Activated CD8-positive, alpha-beta memory T cell treated with anti-CD3 and anti-CD28 coated beads for 4 hours (primary cell): ENCODE data around the gene FGF18.

Experiments used
- DNase-seq, 2 donors: peaks; one replicate each; pipeline ENCODE4 v3.0.0-alpha.2; 2020; ENCODE audit warnings: low read depth in 2 of 2

Gene FGF18

DNA sequence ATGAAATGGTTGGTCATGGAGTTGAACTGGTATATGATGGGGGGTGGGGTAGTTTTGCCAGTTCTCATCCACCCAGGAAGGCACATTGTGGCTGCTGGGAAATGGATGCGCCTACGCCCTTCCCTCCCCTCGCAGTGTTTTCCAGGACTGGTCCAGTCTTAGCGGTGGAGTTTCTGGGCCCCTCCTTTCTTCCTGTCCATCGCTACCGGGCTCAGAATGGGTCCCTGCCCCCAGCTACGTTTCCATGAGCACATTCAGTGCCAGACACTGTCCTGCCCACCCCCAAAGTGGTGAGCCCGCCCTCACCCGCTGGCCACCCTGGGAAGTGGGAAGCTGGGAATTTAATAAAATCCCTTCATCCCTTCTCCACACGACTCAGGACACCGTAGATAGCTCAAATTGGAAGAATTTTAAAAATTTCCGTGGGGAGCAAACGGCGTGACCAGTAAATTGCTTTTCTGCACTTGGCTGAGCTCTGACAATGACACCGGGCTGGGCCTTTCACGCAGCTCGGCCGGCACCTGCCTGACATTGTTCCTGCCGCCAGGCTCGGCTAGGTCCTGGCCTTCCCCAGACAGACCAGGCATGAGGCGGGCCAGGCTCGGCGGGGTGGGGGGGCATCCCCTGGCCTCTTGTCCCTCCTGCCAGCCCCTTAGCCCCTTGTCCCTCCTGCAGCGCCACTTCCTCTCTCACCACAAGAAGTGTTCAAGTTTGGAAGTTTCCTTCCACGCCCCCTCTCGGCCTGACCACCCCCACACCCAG is 3.6 kb downstream of the FGF18 start:
- no peak for DNase-seq

DNA sequence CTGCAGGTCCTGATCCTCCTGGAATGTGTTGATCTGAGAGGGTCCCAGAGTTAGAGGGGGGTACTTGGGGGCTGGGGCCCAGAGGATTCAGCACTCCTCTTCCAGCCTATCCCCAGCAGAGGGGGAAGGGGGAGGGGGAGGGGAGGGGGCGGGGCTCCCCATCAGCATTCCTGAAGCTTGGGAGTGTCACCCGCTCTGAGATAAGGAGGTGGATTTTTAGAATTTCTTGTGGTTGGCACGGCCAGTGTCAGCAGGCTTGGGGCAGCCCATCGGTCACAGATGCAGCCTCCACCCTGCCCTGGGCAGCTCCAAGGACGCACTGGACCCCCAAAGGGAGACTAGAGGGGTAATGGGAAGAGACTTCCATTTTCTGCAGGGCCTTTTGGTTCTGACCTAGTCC is 5.3 kb downstream of the FGF18 start:
- DNase-seq, result no peak

DNA sequence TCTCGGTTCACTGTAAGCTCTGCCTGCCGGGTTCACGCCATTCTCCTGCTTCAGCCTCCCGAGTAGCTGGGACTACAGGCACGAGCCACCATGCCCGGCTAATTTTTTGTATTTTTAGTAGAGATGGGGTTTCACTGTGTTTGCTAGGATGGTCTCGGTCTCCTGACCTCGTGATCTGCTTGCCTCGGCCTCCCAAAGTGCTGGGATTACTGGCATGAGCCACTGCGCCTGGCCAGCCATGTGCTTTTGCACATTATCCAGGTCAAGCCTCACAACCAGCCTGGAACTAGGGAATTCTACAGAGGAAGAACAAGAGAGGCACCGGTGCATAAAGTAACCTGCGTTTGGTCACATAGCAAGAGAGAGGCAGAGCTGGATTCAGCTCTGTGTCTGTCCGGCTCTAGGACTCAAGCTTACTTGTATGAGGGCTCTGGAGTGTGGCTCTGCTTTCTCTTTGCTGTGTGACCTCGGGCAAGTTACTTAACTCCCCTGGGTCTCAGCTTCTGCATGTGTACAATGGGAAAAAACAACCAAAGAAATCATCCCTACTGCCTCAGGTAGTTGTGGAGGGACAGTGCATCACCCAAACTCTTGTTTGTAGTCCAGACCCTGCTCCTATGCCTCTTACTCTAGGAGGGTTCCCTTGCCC is 6.3 kb downstream of the FGF18 start:
- no peak for DNase-seq

DNA sequence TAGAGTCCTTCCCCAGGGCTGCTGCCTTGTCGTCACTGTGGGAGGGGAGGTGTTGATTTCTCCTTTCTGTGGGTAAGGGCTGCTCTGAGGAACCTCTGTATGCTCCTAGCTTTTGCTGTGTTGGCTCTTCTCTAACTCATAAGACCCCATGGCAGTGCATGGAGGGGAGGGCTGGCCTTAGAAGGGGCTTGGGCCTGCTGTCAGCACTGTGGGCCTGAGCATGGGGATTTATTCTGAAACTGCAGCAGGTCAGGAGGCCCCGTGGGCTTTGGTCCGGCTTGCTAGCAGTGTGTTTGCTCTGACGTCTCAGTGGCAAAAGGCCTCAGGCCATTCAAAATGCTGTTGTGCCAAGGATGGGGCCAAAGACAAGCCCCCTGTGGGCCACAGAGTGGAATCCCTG is 6.8 kb downstream of the FGF18 start:
- DNase-seq, result no peak

DNA sequence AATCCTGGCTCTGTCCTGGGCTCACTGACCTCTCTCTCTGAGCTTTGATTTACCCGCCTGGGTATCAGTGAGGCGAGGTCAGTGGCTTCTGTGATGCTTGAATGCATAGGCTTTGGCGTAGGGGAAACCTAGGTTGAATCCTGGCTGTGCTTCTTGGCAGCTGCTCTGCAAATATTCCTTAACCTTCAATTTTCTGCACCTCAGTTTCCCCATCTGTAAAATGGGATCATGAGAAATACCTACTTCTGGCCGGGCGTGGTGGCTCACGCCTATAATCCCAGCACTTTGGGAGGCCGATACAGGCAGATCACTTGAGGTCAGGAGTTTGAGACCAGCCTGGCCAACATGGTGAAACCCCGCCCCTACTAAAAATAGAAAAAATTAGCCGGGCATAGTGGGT is 7.2 kb downstream of the FGF18 start:
- DNase-seq, result no peak

DNA sequence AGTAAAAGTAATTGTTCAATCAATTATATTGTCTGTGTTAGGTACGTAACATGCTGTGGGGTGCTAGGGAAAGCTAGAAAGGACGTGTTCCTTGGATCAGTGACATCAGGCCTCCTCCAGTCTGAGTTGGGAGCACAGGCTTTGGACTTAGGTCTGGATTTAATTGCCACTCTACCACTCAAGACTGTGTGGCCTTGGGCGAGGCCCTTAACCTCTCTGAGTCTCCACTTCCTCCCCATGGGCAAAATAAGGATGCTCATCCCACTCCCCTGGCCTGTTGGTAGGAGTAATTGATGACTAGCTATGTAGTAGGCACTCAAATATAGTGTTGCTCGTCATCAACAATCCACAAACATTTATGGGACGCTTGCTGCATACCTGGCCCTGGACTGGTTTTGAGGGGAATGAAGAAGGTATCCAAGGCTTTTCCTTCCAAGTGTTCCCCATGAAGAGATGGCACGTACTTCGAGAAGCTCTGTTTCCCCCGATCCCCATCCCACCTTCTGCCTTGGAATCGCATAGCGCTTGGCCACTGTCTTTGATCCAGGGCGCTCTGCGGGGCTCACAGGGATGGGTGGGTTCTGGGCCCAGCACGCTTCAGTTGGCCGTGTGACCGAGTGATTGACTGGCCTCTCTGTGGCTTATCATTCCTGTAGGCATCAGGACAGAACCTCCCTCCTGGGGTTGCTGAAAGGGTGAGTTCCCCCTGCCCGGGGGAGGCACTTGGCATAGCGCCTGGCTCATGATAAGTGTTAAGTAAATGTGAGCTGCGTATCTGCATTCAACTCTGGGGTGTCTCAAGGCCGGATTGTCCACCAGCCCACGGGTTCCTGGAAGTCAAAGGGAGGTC is 8.1 kb downstream of the FGF18 start:
- DNase-seq, result no peak

DNA sequence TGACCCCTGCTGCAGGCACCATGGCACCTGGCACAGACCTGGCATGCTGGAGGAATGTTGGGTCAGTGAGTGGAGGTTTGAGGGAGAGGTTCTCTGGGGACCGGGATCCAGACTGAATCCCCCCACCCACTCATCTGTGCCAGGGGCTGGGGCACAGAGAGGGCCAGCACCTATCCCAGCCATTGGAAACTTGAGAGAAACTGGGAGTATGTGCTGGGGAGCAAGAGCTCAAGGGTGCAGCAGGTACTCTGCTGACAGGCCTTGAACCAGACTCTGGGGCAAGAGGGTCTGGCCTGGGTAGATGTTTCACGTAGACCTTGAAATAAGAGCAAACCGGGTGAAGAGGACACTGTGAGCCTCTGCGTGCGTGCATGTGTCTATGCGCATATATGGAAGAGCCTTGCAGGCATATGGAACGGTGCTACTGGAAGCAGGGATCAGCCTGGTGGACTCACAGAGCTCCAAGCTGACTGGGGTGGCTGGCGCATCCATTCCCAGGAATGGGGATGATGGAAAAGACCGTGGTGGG is 8.8 kb downstream of the FGF18 start:
- no peak for DNase-seq

DNA sequence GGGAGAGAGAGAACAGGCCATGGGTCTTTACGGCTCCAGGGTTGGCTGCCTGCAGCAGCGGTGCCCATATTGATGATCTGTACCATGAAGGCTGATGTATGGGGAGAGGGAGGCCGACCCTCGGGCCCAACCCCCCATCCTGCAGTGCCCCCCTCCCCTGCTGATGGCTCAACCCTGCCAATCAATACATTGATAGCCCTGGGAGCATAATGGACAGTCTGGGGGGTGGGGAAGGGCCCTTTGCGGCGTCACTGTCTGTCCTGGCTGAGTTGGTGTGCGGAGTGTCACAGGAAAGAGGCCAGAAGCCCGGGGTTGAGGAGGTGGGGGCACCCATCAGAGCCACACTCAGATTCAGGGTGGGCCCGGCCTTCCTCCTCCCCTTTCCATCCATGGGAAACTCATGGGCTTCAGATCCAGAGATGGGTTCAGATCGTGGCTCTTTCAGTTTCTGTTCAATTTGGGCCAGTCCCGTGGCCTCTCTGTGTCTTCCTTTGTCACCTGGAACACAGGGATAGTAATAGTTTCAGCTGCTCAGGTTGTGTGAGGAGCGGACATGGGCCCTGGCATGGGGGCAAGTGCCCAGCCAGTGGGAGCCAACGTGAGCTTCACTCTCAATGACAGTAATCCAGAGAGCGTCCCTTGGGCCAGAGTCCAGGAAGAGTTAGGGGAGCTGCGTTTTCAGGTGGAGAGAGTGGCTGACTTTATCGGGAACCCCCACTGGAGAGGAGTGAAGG is 9.5 kb downstream of the FGF18 start:
- no peak for DNase-seq

DNA sequence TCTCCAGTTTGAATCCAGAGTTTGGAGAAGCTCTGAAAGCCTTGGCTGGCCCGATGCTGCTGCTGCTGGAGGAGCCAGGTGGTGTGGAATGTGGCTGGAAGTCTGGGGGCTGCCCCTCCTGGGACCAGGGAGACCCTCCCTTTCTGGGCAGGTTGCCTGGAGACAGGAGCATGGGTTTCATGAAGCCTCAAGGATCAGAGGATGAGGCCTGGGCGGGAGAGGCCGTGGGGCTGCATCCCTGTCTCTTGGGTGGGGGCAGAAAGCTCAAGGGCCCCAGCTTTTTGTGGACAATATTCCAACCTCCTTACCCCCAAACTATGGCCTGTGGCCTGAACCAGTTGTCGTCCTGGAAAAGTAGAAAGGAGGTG is 10.1 kb downstream of the FGF18 start:
- no peak for DNase-seq

DNA sequence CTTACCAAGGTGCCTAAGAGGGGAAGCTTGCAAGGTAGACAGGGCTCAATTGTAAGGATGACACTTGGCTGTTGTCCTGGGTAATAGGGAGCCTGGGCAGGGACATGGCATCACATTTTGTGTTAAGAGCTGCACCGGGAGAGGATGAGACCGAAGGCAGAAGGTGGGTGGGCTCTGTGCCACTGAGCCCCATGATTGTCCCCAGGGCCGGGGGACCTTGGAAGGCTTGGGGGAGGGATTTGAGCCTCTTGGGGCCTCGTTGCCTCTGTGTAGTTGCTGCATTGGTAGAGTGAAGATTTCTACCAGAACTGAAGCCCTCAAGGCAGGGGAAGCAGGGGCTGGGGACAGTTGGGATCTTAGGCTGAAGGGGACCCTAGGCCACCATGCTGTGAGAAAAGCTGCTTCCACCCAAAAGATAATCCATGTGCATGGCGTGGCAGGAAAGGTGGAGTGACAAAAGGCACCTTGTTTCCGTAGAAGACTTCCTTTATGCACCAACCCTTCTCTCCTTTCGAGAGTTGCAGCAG is 11.9 kb downstream of the FGF18 start:
- no peak for DNase-seq

DNA sequence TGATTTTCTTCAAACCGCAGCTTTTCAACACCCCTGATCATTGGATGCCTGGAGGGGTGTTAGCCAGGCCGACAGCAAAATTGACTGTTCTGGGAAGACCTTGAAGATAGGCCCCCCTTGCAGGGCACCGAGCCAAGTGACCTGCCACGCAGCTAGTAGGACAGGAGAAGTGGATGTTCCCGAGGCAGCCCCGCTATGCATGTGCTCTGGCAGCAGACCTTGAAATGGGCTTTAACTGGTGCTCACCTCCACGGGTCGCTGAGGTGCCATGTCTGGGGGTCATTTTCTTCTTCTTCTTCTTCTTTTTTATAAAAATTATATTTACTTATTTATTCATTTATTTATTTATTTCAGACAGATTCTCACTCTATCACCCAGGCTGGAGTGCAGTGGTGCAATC is 12.6 kb downstream of the FGF18 start:
- DNase-seq, result no peak

DNA sequence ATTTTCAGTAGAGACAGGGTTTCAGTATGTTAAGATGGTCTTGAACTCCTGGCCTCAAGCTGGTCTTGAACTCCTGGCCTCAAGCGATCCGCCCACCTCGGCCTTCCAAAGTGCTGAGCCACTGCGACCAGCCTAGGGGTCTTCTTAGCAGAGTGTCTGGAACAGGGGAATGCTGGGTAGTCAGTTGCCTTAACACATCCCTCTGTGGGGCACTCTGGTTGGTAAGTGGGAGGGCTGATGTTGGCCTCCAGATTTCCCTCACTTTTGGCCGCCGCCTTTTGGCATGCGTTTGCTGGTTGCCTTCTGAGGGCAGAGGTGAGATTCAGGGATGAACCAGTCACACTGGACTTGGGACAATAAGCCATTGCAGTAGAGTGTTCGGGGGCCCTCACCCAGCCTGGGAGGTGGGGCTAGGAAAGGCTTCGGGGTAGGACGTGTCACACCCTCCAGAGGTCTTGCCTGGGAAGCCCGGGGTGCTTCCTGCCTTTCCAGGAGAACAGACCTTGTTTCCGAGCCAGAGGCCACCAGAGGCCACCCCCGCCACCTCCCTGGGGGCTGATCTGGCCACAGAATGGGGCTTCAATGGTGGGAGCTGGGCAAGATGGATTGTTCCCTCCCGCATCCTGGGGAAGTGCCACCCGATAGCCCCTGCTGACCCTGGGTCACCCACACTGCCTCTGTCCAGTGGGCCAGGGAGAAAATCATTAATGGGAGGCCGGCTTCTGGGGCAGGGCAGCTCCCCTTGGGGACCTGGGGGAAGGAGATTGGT is 13.3 kb downstream of the FGF18 start:
- no peak for DNase-seq

DNA sequence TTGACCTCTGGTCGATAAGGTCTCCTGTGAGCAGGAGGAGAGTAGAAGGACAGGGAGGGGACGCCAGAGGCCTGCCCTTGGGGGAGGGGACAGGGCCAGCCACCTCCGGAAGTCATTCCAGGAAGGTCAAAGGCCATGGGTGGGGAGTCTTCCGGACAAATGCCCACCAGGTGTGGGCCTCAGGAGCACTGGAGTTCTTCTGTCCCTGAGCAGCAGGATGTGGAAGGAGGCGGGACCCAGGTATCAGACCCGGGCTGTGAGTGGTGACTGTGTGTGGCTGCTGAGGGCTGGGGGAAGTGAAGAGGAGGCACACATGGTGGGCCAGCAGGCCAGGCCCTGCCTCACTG is 13.9 kb downstream of the FGF18 start:
- no peak for DNase-seq

DNA sequence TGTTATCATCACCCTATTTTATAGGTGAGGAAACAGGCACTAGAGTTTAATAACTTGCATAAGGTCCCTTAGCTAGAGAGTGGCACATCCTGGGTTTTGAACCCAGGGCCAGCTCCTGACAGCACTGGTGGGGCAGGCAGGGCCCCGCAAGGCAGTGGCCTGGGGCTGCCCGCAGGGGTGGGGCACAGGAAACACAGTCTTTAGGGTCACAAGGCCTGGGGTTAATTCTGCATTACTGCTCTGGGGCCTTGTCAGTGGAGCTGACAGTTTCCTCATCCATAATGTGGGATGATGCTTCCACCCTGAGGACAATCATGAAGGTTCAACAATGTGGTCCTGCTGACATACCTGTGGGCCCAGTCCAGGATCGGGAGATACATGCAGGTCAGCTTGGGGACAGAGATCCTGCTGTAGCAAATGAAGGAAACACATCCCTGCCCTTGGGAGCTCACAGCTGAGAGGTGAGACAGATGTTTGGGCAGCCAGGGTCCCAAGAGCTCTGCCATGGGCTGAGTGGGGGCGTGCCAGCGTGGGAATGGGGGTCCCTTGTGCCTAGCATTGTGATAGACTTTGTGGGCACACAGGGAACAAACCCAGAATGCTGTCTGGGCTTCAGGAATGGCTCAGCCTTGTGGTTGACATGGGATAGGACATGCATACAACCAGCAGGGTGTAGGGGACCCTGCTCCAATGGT is 14.7 kb downstream of the FGF18 start:
- no peak for DNase-seq

DNA sequence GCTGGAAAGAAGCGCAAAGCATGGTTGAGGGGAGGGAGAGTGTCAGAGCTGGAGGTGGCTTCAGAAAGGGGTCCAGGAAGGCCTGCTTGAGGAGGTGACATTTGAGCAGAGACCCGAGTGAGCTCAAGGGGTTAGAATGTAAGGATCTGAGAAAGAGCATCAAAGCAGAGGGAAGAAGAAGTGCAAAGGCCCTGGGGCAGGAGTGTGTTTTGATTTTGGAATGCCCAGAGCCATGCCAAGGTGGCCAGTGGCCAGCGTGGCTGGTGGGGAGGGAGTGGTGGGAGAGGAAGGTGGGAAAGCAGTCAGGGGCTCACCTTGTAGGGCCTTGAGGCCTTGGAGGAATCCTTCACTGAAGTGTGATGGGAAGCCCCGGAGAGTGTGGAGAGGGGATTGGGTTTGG is 15.4 kb downstream of the FGF18 start:
- no peak for DNase-seq

DNA sequence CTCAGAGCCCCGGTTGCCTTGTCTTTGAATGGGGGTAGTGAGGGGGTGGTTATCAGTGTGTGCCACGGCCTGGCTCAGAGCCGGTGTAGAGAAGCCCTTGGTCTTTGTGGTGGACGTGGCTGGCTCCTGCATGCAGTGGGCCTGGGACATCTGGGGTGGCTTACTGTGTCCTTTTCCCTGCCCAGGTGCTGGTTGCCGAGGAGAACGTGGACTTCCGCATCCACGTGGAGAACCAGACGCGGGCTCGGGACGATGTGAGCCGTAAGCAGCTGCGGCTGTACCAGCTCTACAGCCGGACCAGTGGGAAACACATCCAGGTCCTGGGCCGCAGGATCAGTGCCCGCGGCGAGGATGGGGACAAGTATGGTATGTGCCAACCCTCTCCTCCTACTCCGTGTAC is 16.5 kb downstream of the FGF18 start:
- DNase-seq, result no peak

DNA sequence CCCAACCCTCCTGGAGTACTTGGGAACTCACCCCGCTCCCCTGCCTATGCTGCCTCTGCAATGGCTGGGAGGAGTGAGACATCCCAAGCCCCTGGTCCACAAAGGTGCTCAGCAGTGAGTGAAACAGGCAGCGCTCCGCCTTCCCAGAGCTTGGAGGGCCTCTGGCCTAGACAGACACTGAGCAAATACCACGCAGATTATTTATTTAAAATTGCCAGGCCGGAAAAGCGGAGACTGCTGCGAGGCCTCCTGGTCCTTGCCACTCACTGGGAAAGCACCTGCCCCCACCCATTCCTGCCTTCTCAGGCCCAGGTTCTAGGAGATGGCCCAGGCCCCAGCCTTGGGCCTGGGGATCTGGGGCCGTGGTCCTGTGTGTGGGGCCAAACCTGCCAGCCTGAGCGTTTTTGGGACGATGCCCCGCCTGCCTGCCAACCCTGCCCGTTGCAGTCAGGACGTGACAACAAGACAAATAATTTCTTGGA is 17.4 kb downstream of the FGF18 start:
- no peak for DNase-seq

DNA sequence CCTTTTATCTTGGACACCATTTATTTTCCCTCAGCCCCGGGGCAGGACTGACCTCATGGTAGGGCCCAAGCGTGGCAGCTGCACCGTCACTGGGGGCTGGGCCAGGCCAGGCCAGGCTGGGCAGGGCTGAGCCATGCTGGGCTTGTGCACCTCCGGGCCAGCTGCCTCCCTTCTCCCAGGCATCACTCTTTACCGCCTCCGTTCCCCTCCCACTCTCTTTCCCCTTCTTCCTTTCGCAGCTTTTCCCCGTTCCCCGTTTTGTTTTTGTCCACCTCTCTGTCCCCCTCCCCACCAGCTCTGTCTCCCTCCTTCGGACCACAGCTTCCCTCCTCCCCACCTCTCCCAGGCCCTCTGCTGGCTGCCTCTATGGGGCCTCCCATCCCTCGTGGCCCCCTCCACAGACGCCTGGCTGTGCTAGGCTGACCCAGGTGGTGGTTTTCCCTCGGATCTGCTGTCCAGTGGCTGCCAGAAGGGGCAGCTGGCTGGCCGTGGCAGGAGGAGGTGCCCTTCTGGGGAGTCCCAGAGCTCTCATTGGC is 17.9 kb downstream of the FGF18 start:
- no peak for DNase-seq

DNA sequence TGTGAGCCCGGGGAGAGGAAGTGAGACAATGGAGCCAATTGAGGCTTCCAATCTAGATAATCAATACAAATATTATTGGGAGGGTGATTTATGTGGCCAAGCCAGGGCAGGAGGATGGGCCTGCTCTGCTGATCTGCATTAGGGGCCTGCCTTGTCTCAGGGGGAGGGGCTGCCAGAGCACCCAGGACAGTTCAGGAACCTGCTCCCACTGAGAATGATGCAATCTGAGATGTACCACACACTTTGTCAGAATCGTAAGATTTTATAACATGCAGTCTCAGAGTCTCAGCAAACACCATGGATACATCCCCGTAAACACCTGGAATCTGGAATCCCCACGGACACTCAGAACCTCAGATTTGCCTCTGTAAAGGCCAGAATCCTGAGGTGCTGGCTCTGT is 19.3 kb downstream of the FGF18 start:
- no peak for DNase-seq

DNA sequence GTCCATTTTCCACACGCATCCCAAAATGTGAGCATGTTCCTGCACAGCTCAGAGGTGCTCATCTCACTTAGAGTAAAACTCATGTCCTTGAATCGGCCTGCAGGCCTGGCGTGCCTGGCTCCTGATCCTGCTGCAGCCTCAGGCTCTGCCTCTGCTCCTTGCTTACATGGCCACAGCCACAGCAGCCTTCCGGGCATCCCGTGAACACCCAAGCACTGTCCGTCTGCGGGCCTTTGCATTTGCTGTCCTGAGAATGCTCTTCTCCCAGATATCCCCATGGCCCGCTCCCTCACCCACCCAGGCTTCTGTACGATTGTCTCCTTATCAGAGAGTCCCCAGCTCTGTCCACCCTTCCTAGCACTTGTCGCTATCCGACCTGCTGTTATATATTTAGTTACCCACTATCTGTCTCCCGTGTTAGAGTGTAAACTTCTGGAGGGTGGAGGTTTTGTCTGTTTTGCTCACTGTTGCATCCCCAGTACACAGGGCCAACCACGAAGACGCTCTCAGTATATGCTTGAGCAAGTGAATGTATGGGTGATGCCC is 21.9 kb downstream of the FGF18 start:
- DNase-seq, result no peak
